GM18511 (cell line): ENCODE measurements around the gene LRPAP1.

Experiments used
- ATAC-seq: cut with Tn5 transposase; IDR thresholded peaks from one replicate; pipeline ENCODE4 v1.9.1; 2021; ENCODE audit warnings: mild to moderate bottlenecking, moderate library complexity; ENCODE audit not compliant: unreplicated experiment

Gene LRPAP1

GRCh38 chr4:3502941-3503936 lies 29.0 kb downstream of the LRPAP1 start:
- ATAC-seq, result no peak

- ATAC-seq, result no peak
These were observed 30.3 kb downstream of the LRPAP1 start for GRCh38 chr4:3501825-3502425.

GRCh38 chr4:3501126-3501824 lies 30.9 kb downstream of the LRPAP1 start:
- ATAC-seq, result no peak

DNA sequence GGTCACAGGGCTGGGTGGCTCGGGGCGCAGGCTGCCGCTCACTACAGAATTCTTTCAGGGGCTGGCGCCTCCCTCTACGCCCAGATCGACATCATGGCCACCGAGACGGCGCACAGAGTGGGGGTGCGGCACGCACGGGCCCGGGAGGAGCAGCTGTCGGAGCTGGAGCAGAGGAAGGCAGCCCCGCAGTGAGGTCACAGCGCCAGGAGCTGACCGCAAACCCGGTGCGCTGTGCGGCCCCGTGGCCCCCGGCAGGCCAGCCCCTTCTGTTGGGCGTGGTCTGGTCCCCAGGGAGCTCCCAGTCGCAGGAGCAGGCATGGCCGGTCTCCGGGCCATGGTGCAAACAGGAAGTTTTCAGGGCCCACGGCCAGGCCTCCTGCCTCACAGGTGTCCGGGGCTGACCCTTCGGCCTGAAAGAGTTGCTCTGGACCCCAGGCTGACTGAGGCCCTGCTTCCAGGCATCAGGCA lies 31.6 kb downstream of the LRPAP1 start:
- ATAC-seq, result no peak

GRCh38 chr4:3500111-3500510 lies 32.1 kb downstream of the LRPAP1 start:
- ATAC-seq, result no peak

- no peak for ATAC-seq
These were observed 32.5 kb downstream of the LRPAP1 start for GRCh38 chr4:3499710-3500109.

DNA sequence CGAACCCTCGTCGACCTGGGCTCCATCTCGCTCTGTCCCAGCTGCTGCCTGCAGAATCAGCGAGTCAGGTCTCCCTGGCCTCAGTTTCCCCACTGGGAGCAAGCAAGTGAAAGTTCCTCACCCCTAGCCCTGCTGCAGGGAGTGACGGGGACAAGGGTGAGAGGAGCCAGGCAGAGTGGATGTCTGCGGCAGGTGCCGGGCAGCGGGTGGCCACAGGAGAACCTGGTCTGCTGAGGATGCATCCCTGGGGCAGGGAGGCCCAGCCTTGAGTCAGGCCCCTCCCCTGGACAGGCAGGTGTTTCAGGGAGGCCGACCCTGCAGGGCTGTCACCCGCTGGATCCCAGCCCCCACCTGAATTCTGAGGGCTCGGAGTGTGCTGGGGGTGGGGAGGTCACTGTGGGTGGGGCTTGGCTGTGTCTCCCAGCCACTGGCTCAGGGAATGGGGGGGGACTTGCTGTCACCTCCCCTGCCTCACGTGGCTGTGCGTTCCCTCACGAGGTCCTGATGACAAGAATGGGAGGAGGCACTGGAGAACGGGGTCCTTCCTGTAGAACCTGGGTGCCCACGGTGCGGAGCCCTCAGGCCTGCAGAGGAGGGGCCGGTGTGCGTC lies 33.2 kb downstream of the LRPAP1 start:
- ATAC-seq, result no peak

GRCh38 chr4:3498407-3498806 lies 33.8 kb downstream of the LRPAP1 start:
- no peak for ATAC-seq

DNA sequence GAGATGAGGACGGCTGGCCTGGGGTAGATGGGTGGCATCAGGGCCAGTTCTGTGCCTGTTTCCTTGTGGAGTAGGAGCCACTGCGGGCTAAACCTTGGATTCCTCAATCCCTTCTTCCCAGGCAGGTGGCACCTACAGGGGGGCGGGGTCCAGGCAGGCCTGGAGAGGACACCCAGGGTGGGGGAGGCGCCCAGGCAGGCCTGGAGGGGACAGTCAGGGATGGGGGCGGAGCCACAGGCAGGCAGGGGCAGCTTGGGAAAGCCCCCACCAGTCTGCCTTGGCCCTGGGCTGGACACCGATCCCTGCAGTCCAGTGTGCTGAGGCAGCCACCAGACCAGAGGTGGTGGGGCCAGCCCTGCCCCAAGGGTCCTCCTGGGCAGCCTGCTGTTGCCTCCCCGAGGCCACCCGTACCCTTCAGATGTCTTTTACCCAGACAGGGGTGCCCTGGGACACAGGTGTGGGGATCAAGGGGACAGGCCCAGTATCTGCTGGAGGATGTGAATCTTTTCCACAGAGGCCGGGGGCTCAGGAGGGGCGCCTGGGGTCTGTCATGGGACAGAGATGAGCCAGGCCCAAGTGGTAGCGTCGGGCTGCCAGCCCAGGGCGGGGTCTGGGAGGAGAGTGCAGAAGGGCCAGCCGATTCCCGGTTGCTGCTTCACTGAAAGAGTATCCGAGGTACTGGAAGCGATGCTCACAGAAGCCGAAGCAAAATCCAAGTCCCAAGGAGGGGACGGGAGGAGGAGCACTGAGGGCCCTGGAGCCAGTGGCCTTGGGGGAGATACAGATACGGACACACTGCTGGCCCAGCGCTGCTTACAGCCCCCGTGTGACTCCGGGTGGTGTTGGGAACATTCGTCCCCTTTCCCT lies 34.5 kb downstream of the LRPAP1 start:
- ATAC-seq, result no peak

GRCh38 chr4:3497095-3497494 lies 35.1 kb downstream of the LRPAP1 start:
- no peak for ATAC-seq

- no peak for ATAC-seq
These were observed 36.2 kb downstream of the LRPAP1 start for GRCh38 chr4:3496021-3496420.

GRCh38 chr4:3495204-3495975 lies 36.8 kb downstream of the LRPAP1 start:
- ATAC-seq, result no peak

- no peak for ATAC-seq
These were observed 37.8 kb downstream of the LRPAP1 start for GRCh38 chr4:3494462-3494871.

- no peak for ATAC-seq
These were observed 38.3 kb downstream of the LRPAP1 start for GRCh38 chr4:3493720-3494461.

GRCh38 chr4:3492741-3493719 lies 39.2 kb downstream of the LRPAP1 start:
- no peak for ATAC-seq

DNA sequence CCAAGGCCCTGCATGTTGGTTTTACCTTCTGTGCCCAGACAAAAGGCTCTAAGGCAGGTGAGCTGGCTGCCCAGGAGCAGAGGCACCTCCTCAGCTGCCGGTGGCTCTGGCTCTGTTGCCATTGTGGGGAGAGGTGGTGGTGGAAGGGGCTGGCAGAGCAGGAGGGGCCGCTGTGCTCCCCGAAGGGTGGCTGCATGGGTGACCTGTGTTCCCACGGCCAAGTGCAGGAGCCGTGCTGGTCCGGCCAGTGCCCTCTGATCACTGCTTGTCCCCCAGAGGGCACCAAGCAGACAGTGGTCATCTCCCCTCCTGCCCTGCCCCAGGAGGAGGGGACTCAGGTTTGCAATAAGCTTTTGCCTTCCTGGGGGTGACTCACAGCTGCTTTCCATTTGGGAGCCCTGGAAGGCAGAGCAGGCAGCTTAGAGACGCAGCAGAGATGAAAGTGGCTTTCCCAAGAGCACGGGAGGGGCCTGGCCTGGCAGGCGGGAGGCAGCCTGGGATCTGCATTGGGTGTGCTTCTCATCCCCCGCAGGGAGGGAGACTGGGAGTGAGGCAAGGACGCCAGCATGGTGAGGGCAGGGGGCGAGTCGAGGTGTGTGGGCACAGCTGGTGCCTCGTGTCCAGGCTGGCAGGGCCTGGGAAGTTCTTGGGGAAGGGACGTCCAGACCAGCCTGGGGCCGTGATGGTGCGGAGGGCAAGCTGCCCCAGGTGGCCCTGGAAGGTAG lies 40.4 kb downstream of the LRPAP1 start:
- ATAC-seq, result no peak

- ATAC-seq, result no peak
These were observed 42.7 kb downstream of the LRPAP1 start for GRCh38 chr4:3489451-3489962.
